Motor neuron (in vitro differentiated cells): ENCODE results near the gene FARP1. TPM values are rescaled to one million over a fixed set of nuclear protein-coding genes. Genes with fewer than 3 reads are reported as not detected.

Experiments
- ATAC-seq, 8 experiments: fragments of 200-7000 bp; cut with Tn5 transposase; replicated peaks in 6 of 8; 2 replicates each; pipeline ENCODE4 v1.8.0; 2021; ENCODE audit warnings: mild to moderate bottlenecking in 8 of 8, moderate library complexity in 8 of 8
- H3K27ac ChIP-seq, 2 donors: fragments of 250-450 bp; sonication (Bioruptor Pico); 2 replicates each; pipeline ENCODE4 v1.9.0; 2021; ENCODE audit warnings: antibody characterized with exemption in 2 of 2, mild to moderate bottlenecking in 2 of 2, moderate library complexity in 1 of 2
- H3K4me1 ChIP-seq, 2 donors: fragments of 250-450 bp; sonication (Bioruptor Pico); replicated peaks in 1 of 2; 2 replicates each; pipeline ENCODE4 v1.6.1; 2021; ENCODE audit warnings: antibody characterized with exemption in 2 of 2, mild to moderate bottlenecking in 2 of 2, moderate library complexity in 1 of 2
- H3K4me3 ChIP-seq, 5 donors: fragments of 250-450 bp; sonication (Bioruptor Pico); 2 replicates each; pipeline ENCODE4 v1.9.0; 2021; ENCODE audit warnings: antibody characterized with exemption in 5 of 5, mild to moderate bottlenecking in 5 of 5, moderate library complexity in 4 of 5
- WGBS, 10 experiments: fragments of 450-650 bp; shearing (Covaris generic); methylation state at CpG; one replicate each; pipeline ENCODE4 v1.0.0; 2022; 5-methylcytosine and 5-hydroxymethylcytosine counted together
- in situ Hi-C, 9 experiments: fragments of 400-800 bp; cut with MboI; loops; one replicate each; pipeline ENCODE4 v1.15.0; 2021; ENCODE audit warnings: low sequenced_read_pairs in 9 of 9, low pct_unique_long_range_greater_than_20kb in 2 of 9; ENCODE audit not compliant: unreplicated experiment in 9 of 9
- total RNA-seq, 8 experiments: library from RNA; unstranded; fragments of 300-600 nt; gene quantifications; 2 replicates each; pipeline versions ENCODE4 v1.2.3 to v1.2.4, GENCODE V29; 2022

FARP1 gene
- total RNA-seq, 8 experiments from 2014 or later, result 6.5 to 349 (median 25.6) TPM

- WGBS, 10 experiments, result 56 to 100% (median 90%) methylated on average over 1 to 3 of the region's 5 CpGs; no CpG with 5 or more reads in 5 of the 10 experiments
- H3K4me1 ChIP-seq, result no peaks in the 10 kb centered on the region
- H3K4me3 ChIP-seq, result no peak overlapping the region
- no peak overlapping the region for H3K27ac ChIP-seq
- no peak for ATAC-seq
- in situ Hi-C loops, result no loop called here
These were observed 32.1 kb upstream of the FARP1 start for GRCh38 chr13:98110749-98111148.

GRCh38 chr13:98111168-98112098 lies 31.5 kb upstream of the FARP1 start:
- no peak for ATAC-seq
- in situ Hi-C loops, result no loop called here
- no peaks in the 10 kb centered on the region for H3K4me1 ChIP-seq
- no peak overlapping the region for H3K4me3 ChIP-seq
- 59 to 100% (median 94%) methylated on average over 1 to 8 of the region's 10 CpGs; no CpG with 5 or more reads in 3 of the 10 experiments for WGBS, 10 experiments
- H3K27ac ChIP-seq, result no peak overlapping the region

GRCh38 chr13:98112456-98112855 lies 30.4 kb upstream of the FARP1 start:
- no peak overlapping the region for H3K27ac ChIP-seq
- in situ Hi-C loops, result no loop called here
- H3K4me3 ChIP-seq, result no peak overlapping the region
- no peak for ATAC-seq
- H3K4me1 ChIP-seq, result no peaks in the 10 kb centered on the region
- 17 to 100% (median 66%) methylated on average over 1 to 3 of the region's 3 CpGs; no CpG with 5 or more reads in 2 of the 10 experiments for WGBS, 10 experiments

GRCh38 chr13:98118865-98119264 lies 24.0 kb upstream of the FARP1 start:
- Histone ChIP-seq H3K27ac (no peak overlapping the region), H3K4me3 (no peak overlapping the region), H3K4me1 (no peaks in the 10 kb centered on the region)
- no peak for ATAC-seq
- in situ Hi-C loops, result no loop called here

- H3K4me1 ChIP-seq, result no peaks in the 10 kb centered on the region
- WGBS, 10 experiments, result 33 to 100% (median 70%) methylated on average over 1 of the region's 1 CpG; no CpG with 5 or more reads in 4 of the 10 experiments
- no peak overlapping the region for H3K4me3 ChIP-seq
- no peak for ATAC-seq
- H3K27ac ChIP-seq, result no peak overlapping the region
- in situ Hi-C loops, result no loop called here
These were observed 19.7 kb upstream of the FARP1 start for GRCh38 chr13:98123176-98123575.

- in situ Hi-C loops, result loop anchor here in 2 of 9 experiments (25.0 kb wide), 2 partner anchors 108 to 283 kb away; no protein-coding TSS in a partner anchor
- Histone ChIP-seq H3K27ac (no peak overlapping the region), H3K4me3 (no peak overlapping the region), H3K4me1 (no peaks in the 10 kb centered on the region)
- ATAC-seq, result no peak
- 27 to 93% (median 75%) methylated on average over 1 to 5 of the region's 5 CpGs; no CpG with 5 or more reads in 2 of the 10 experiments for WGBS, 10 experiments
These were observed 13.7 kb upstream of the FARP1 start for GRCh38 chr13:98129059-98129746.

- in situ Hi-C loops, result loop anchor here in 2 of 9 experiments (25.0 kb wide), 2 partner anchors 103 to 278 kb away; no protein-coding TSS in a partner anchor
These were observed 8.9 kb upstream of the FARP1 start for GRCh38 chr13:98133946-98134345.

GRCh38 chr13:98134901-98135300 lies 8.0 kb upstream of the FARP1 start:
- 57 to 100% (median 92%) methylated on average over 1 of the region's 1 CpG; no CpG with 5 or more reads in 3 of the 10 experiments for WGBS, 10 experiments
- in situ Hi-C loops, result loop anchor here in 2 of 9 experiments (25.0 kb wide), 2 partner anchors 102 to 277 kb away; no protein-coding TSS in a partner anchor
- no peak overlapping the region for H3K27ac ChIP-seq
- ATAC-seq, result no peak
- no peaks in the 10 kb centered on the region for H3K4me1 ChIP-seq
- H3K4me3 ChIP-seq, result no peak overlapping the region

More at GRCh38 chr13:98133946-98134345, 8.9 kb upstream of the FARP1 start:
- H3K27ac ChIP-seq, result no peak overlapping the region
- H3K4me3 ChIP-seq, result no peak overlapping the region
- ATAC-seq, result no peak
- WGBS, 10 experiments, result 13 to 93% (median 64%) methylated on average over 1 to 3 of the region's 3 CpGs; no CpG with 5 or more reads in 3 of the 10 experiments
- no peaks in the 10 kb centered on the region for H3K4me1 ChIP-seq

GRCh38 chr13:98141091-98141490 lies 1.8 kb upstream of the FARP1 start:
- Histone ChIP-seq H3K27ac (no peak overlapping the region), H3K4me1 (peaks cover 12 to 14% of the 10 kb centered on the region in 2 donors), H3K4me3 (no peak overlapping the region)
- in situ Hi-C loops, result loop anchor here in 2 of 9 experiments (25.0 kb wide), 2 partner anchors 96 to 271 kb away; no protein-coding TSS in a partner anchor
- no peak for ATAC-seq
- 73 to 100% (median 97%) methylated on average over 1 to 7 of the region's 7 CpGs; no CpG with 5 or more reads in 1 of the 10 experiments for WGBS, 10 experiments

- Histone ChIP-seq H3K4me1 (peaks cover 14 to 16% of the 10 kb centered on the region in 2 donors), H3K27ac (peak overlapping the region in 1 of 2 donors; percentile 72), H3K4me3 (peak overlapping the region; percentile 60 to 98 (median 88))
- in situ Hi-C loops, result loop anchor here in 2 of 9 experiments (25.0 kb wide), 2 partner anchors 96 to 271 kb away; no protein-coding TSS in a partner anchor
- WGBS, 10 experiments, result 20 to 69% (median 54%) methylated on average over 1 to 17 of the region's 27 CpGs; no CpG with 5 or more reads in 2 of the 10 experiments
- peak in 3 of 8 experiments; percentile 1 to 7 (median 2) for ATAC-seq
These were observed 1.1 kb upstream of the FARP1 start for GRCh38 chr13:98141509-98142379.

GRCh38 chr13:98143157-98143553 lies 261 bp downstream of the FARP1 start:
- peak in 3 of 8 experiments; percentile 26 to 61 (median 47) for ATAC-seq
- no CpG with 5 or more reads among the region's 66 CpGs for WGBS, 10 experiments
- in situ Hi-C loops, result loop anchor here in 2 of 9 experiments (25.0 kb wide), 2 partner anchors 94 to 269 kb away; no protein-coding TSS in a partner anchor
- peaks cover 14 to 22% of the 10 kb centered on the region in 2 donors for H3K4me1 ChIP-seq
- peak overlapping the region; percentile 54 to 69 for H3K27ac ChIP-seq
- peak overlapping the region; percentile 60 to 98 (median 88) for H3K4me3 ChIP-seq

- peaks cover 14 to 22% of the 10 kb centered on the region in 2 donors for H3K4me1 ChIP-seq
- ATAC-seq, result peak in 1 of 8 experiments; percentile 5
- H3K27ac ChIP-seq, result peak overlapping the region; percentile 54 to 69
- 13% methylated on average over 15 of the region's 60 CpGs; no CpG with 5 or more reads in 9 of the 10 experiments for WGBS, 10 experiments
- in situ Hi-C loops, result loop anchor here in 2 of 9 experiments (25.0 kb wide), 2 partner anchors 94 to 269 kb away; no protein-coding TSS in a partner anchor
- H3K4me3 ChIP-seq, result peak overlapping the region; percentile 60 to 98 (median 88)
These were observed 720 bp downstream of the FARP1 start for GRCh38 chr13:98143601-98144026.
